OCI-LY7 (cell line): ENCODE measurements around the gene CCL1. TPM values are rescaled to one million over a fixed set of nuclear protein-coding genes. Genes with fewer than 3 reads are reported as not detected.

ENCODE experiments used
- BruUV-seq: library from RNA; stranded (reverse); fragments of 400-500 nt; replicated peaks from 2 replicates; lab custom pipeline; 2021; lab: Mats Ljungman, UMichigan
- CTCF ChIA-PET: fragments of 300-600 bp; sonication (Branson Sonifier 250); formaldehyde crosslinking; loops from one replicate; lab custom pipeline; 2022; ENCODE audit warnings: antibody characterized with exemption; ENCODE audit not compliant: unreplicated experiment; lab: Charles Lee
- POLR2A ChIA-PET: fragments of 300-600 bp; sonication (Branson Sonifier 250); formaldehyde crosslinking; loops from one replicate; lab custom pipeline; 2022; ENCODE audit warnings: antibody characterized with exemption; lab: Charles Lee
- DNase-seq: peaks from one replicate; pipeline ENCODE4 v3.0.0-alpha.2; 2015; ENCODE audit warnings: low spot score
- H2AFZ ChIP-seq: fragments of 200-600 bp; sonication (generic), shearing (Covaris generic); 2 replicates; pipeline ENCODE4 v1.6.1; 2014; ENCODE audit warnings: mild to moderate bottlenecking, antibody characterized with exemption, low read length, moderate library complexity
- H3K27ac ChIP-seq: fragments of 200-600 bp; sonication (generic); 2 replicates; pipeline ENCODE4 v1.5.1; 2014; ENCODE audit warnings: mixed run types, low read depth, mild to moderate bottlenecking, moderate library complexity, low read length, inconsistent platforms; ENCODE audit not compliant: poor library complexity, severe bottlenecking
- H3K36me3 ChIP-seq: fragments of 200-600 bp; sonication (generic); 2 replicates; pipeline ENCODE4 v1.6.1; 2014; ENCODE audit warnings: mild to moderate bottlenecking, antibody characterized with exemption, low read length, moderate library complexity, mixed read lengths; ENCODE audit not compliant: insufficient read depth
- H3K4me1 ChIP-seq: fragments of 200-600 bp; sonication (generic); 2 replicates; pipeline ENCODE4 v1.5.1; 2014; ENCODE audit warnings: mild to moderate bottlenecking, low read length; ENCODE audit not compliant: insufficient read depth, poor library complexity, severe bottlenecking
- H3K4me2 ChIP-seq: fragments of 200-600 bp; sonication (generic); 2 replicates; pipeline ENCODE4 v1.6.1; 2014; ENCODE audit warnings: mild to moderate bottlenecking, low read length
- H3K4me3 ChIP-seq: fragments of 200-600 bp; sonication (generic); 2 replicates; pipeline ENCODE4 v1.5.1; 2014; ENCODE audit warnings: mild to moderate bottlenecking, low read depth, low read length; ENCODE audit not compliant: poor library complexity, severe bottlenecking
- H3K79me2 ChIP-seq: fragments of 200-600 bp; sonication (generic); 2 replicates; pipeline ENCODE4 v1.6.1; 2016; ENCODE audit warnings: low read depth, mild to moderate bottlenecking, low read length, moderate library complexity, mixed read lengths; ENCODE audit not compliant: insufficient read depth
- H3K9me2 ChIP-seq: fragments of 200-600 bp; sonication (generic); 2 replicates; pipeline ENCODE4 v1.6.1; 2016; ENCODE audit warnings: mild to moderate bottlenecking, low read length, mixed read lengths; ENCODE audit not compliant: insufficient read depth
- H3K9me3 ChIP-seq: fragments of 200-600 bp; sonication (generic); 2 replicates; pipeline ENCODE4 v1.6.1; 2014; ENCODE audit warnings: mild to moderate bottlenecking, mixed run types, low read length, mixed read lengths
- H4K20me1 ChIP-seq: fragments of 200-600 bp; sonication (generic); 2 replicates; pipeline ENCODE4 v1.6.1; 2014; ENCODE audit warnings: mild to moderate bottlenecking, antibody characterized with exemption, low read length, moderate library complexity, mixed read lengths; ENCODE audit not compliant: insufficient read depth
- CTCF ChIP-seq: fragments of 200-600 bp; sonication (generic); conservative IDR thresholded peaks from 2 replicates; pipeline ENCODE4 v1.5.1; 2014; ENCODE audit warnings: mild to moderate bottlenecking, antibody characterized with exemption, low read length, moderate library complexity, mixed read lengths
- EZH2phosphoT487 ChIP-seq: fragments of 200-600 bp; sonication (generic); IDR thresholded peaks from 2 replicates; pipeline ENCODE4 v1.6.1; 2018; ENCODE audit warnings: low read depth, borderline replicate concordance, mild to moderate bottlenecking, mixed run types, antibody characterized with exemption, low read length, moderate library complexity, mixed read lengths
- intact Hi-C: fragments of 100-400 bp; cut with micrococcal nuclease; formaldehyde crosslinking; loops from one replicate; pipeline ENCODE4 v1.10.0; 2022; ENCODE audit not compliant: unreplicated experiment
- total RNA-seq, 2 experiments: library from RNA; depleted of rRNA in 1 of 2; stranded (reverse); fragments of >200 nt in 1 of 2; shearing (Covaris generic) in 1 of 2; gene quantifications; 2 replicates each; pipeline ENCODE4 v1.2.3, GENCODE V29; 2014 to 2022

Gene CCL1
- total RNA-seq, 2 experiments from 2014 or later = not detected

GRCh38 chr17:34311291-34311690, 51.7 kb downstream of the CCL1 start:
- Histone ChIP-seq H3K79me2 (no peaks in the 10 kb centered on the region), H3K27ac (no peak overlapping the region), H3K36me3 (no peaks in the 10 kb centered on the region), H3K4me2 (no peak overlapping the region), H3K4me1 (no peaks in the 10 kb centered on the region), H4K20me1 (no peaks in the 10 kb centered on the region), H2AFZ (no peak overlapping the region), H3K4me3 (no peak overlapping the region), H3K9me2 (no peaks in the 10 kb centered on the region), H3K9me3 (no peaks in the 10 kb centered on the region)
- BruUV-seq = no TSS peak
- TF ChIP-seq EZH2phosphoT487 = no peak
- no peak for TF ChIP-seq CTCF
- ChIA-PET POLR2A (no interaction called here), CTCF (no interaction called here)
- intact Hi-C loops = no loop called here
- DNase-seq = no peak

Other genes starting within 250 kb of the CCL1 start
- not detected in 2 replicates for gene CCL2, start 107.9 kb downstream of the CCL1 start, total RNA-seq (2014; rRNA removed; shearing (Covaris generic))
- not detected in 2 replicates for gene CCL2, start 107.9 kb downstream of the CCL1 start, total RNA-seq (2022)
- not detected in 2 replicates for gene CCL7, start 93.0 kb downstream of the CCL1 start, total RNA-seq (2014; rRNA removed; shearing (Covaris generic))
- not detected in 2 replicates for gene CCL7, start 93.0 kb downstream of the CCL1 start, total RNA-seq (2022)
- gene CCL11, start 77.5 kb downstream of the CCL1 start, total RNA-seq (2014; rRNA removed; shearing (Covaris generic)) = not detected in 2 replicates
- not detected in 2 replicates for gene CCL11, start 77.5 kb downstream of the CCL1 start, total RNA-seq (2022)
- not detected in 2 replicates for gene CCL8, start 43.8 kb downstream of the CCL1 start, total RNA-seq (2014; rRNA removed; shearing (Covaris generic))
- gene CCL8, start 43.8 kb downstream of the CCL1 start, total RNA-seq (2022) = not detected in 2 replicates
- gene CCL13, start 6.8 kb downstream of the CCL1 start, total RNA-seq (2014; rRNA removed; shearing (Covaris generic)) = not detected in 2 replicates
- not detected in 2 replicates for gene CCL13, start 6.8 kb downstream of the CCL1 start, total RNA-seq (2022)
- not detected in 2 replicates for gene TMEM132E, start 216.3 kb upstream of the CCL1 start, total RNA-seq (2014; rRNA removed; shearing (Covaris generic))
- not detected in 2 replicates for gene TMEM132E, start 216.3 kb upstream of the CCL1 start, total RNA-seq (2022)